Kidney glomerular epithelial cell (primary cell): ENCODE results near the gene CRKL.

Experiments
- DNase-seq: peaks from one replicate; lab custom pipeline; 2025; lab: John Stamatoyannopoulos, UW

CRKL gene

DNA sequence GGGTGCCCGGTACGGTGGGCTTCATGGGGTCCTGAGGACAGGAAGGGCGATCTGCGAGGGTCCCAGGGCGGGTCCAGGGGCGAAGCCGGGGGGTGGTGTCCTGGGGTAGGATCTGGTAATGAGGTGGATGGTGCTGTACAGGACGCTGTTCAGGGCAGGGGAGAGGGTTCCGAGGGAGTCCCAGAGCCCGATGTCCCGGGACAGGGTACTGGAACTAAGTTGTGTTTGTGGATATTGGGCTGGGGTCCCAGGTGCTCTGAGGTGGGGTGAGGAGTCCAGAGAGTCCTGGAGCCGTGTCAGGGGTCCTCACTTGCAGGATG lies 65.3 kb downstream of the CRKL start:
- DNase-seq, result no peak

DNA sequence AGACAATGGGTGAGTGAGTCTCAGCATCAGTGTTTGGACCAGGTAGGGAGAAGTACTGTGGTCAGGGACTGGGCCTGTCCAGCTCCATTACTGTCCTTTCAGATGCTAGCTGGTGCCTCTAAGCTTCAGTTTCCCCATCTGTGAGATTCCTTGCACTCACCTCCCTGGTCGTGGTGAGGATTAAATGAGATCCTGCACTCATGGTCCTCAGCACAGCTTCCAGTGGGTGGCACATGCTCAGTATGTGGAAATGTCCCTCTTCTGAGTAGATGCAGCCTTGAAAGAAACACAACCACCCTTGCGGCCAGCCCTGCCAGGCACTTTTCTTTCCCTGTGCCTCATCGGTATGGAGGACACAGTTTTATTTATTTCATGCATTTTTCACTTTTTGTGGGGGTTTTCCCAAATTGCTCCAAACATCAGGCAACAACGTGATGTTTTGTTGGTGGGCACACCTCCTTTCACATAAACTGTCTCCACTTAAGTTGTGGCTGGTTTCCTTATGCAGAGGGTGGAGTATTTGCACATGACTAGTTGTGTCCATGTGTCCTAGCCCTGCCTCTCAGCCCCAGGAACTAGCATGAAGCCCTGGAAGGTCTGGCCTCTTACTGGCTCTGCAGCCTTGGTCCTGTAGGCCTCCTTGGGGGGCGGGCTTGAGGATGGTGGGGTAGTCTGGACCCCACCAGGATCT lies 66.0 kb downstream of the CRKL start:
- no peak for DNase-seq

- DNase-seq, result no peak
Observed at GRCh38 chr22:20985720-20986119, 68.5 kb downstream of the CRKL start.

DNA sequence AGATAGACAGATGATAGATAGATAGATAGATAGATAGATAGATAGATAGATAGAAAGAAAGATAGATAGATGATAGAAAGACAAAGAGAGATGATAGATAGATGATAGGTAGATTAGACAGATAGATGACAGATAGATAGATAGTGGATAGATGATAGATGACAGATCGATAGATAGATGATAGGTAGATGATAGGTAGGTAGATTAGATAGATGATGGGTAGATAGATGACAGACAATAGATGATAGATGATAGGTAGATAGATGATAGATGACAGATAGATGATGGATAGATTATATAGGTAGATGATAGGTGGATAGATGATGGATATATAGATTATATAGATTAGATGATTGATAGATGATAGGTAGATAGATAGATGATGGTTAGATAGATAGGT lies 69.2 kb downstream of the CRKL start:
- no peak for DNase-seq

DNA sequence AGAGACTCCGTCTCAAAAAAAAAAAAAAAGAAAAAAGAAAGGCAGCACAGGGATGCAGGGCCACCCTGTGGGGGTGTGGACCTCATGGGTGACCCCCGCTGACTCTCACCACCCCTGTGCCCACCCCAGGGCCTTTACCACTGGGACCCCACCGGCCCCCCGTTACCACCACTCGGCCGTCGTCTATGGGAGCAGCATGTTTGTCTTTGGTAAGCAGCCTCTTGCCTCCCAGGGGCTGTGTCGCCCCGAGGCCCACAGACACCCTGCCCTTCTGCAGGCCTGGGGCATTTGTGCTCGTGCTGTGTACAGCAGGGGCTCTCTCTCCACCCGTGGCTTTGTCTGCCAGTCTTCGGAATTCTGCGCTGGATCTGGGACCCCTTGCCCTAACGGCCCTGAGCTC lies 70.2 kb downstream of the CRKL start:
- no peak for DNase-seq

GRCh38 chr22:20988573-20989322 lies 71.5 kb downstream of the CRKL start:
- DNase-seq, result no peak

DNA sequence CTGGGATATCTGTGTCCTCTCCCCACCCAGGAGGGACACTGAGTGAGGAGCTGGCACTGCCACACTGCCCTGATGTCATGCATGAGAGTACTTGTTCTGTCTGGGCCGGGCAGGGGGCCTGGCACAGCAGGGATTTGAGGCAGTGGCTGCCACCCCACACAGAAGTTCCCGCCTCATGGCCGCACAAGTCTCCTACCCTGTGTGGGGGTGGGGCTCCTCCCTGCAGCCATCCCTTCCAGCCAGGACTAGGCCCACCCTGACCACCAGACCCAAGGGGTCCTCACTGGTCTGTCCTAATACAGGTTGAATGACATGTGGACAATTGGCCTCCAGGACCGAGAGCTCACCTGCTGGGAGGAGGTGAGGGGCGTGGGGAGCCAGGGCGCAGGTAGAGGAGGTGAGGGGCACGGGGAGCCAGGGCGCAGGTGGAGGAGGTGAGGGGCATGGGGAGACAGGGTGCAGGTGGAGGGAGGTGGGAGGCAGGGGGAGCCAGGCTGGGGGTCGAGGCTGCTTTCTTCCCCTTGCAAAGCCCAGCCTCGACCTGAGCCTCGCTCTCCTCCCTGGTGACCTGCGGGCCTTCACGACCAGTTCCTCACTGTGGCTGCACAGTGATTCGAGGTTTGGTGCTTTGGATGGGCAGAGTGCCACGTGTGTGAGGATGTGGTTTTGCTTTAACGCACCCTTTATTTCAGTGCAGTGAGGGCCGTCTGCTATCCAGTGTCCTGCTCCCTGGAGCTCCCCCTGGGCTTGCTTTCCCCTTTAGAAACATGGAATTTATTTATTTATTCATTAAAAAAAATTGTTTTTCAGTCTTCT lies 72.3 kb downstream of the CRKL start:
- no peak for DNase-seq

DNA sequence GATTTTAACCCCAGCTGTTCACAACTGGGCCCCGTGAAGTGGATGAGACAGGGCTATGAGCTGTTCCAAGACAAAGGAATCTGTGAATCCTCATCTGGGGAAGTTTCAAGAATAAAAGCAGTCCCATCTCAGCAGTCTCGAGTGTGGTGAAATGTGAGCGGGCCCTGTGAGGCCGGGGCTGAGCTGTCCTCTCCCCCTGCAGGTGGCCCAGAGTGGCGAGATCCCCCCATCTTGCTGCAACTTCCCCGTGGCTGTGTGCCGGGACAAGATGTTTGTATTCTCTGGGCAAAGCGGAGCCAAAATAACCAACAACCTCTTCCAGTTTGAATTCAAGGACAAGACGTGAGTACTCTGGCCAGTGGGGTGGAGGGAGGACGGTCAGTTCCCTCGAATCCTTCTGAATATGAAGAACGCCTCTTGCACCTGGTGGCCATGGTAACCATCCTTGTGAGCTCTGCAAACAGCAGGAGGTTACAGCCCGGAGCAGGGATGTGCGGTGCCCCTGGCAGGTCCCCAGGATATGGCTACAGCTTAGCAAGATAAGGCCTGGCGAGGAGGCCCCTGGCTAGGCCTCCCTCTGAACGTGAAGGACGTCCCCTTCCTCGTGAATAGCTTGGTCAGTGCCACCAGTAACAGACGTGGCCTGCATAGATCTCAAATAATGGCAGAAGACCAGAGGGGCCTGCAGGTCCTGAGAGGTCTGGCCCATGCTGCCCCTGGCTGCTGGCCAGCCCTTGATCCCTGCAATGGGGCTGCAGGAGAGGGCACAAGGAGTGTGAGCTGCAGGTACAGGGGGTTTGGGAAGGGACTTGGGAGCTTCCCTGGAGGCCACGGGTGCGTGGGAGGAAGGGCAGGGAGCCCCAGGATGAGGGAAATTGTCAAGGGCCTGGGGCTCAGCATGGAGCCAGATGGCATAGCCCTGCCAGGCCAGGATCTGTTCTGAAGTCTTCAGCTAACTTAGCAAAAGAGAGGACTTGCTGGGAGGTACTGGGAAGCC lies 73.3 kb downstream of the CRKL start:
- no peak for DNase-seq

DNA sequence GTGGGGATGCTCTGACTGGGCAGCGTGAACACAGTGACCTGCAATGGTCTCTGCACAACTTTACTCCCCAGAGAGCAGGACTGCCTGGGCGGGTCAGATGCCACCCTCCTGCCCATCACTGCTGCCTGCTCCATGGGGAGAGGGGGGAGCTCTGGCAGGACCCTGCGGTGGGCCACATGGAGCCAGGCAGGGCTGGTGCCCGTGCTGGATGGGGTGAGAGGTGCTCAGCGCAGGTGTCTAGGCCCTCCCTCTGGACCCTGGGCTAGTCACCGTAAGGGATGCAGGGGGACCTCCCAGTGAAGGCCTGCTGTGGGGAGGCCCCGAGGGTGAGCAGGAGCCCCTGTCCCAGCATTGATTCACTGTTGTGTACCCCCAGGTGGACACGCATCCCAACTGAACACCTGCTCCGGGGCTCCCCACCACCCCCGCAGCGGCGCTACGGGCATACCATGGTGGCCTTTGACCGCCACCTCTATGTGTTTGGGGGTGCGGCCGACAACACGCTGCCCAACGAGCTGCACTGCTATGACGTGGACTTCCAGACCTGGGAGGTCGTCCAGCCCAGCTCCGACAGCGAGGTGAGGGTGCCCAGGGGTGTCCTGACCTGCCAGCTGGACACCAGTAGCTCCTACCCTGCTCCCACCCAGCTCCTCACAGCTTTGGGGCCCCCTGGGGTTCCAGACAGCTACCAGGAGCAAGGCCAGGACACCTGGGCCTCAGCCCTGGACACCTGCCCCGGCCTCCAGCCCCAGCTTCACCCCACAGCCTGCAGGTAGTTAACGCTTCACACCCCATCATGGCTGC lies 74.2 kb downstream of the CRKL start:
- no peak for DNase-seq

- no peak for DNase-seq
Observed at GRCh38 chr22:20992056-20992442, 74.8 kb downstream of the CRKL start.

DNA sequence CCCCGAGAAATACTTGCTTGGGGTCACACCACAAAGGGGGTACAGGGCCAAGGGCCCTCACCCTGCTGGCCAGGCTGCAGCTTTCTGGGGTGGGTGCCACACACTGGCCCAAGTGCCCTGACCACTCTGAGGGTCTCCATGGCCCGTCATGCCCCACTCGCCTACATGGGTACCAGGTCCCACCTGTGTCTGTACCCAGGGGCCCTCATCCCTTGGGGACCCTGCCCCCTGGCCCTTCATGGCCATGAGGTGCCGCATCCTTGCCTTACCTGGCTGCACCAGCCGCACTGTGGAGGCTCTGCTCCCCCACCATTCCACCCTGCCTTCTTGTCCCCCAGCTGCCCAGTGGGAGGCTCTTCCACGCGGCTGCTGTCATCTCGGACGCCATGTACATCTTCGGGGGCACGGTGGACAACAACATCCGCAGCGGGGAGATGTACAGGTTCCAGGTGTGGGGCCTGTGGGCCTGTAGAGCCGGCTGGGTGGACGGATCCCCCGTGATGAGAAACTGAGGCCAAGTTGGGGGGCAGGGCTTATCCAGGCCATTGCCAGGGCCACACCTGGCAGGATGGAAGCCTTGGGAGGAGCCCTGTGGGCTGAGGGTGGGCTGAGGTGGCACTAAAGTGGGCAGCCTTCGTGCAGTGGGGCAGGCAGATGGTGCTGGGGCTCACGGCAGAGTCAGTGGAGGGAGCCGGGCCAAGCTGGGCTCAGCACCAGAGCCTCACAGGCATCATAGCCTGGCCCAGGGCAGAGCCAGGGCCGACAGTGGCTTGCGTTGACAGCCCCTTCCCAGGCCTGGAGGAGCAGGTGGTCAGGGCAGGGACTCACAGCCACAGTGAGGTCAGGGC lies 75.5 kb downstream of the CRKL start:
- no peak for DNase-seq

DNA sequence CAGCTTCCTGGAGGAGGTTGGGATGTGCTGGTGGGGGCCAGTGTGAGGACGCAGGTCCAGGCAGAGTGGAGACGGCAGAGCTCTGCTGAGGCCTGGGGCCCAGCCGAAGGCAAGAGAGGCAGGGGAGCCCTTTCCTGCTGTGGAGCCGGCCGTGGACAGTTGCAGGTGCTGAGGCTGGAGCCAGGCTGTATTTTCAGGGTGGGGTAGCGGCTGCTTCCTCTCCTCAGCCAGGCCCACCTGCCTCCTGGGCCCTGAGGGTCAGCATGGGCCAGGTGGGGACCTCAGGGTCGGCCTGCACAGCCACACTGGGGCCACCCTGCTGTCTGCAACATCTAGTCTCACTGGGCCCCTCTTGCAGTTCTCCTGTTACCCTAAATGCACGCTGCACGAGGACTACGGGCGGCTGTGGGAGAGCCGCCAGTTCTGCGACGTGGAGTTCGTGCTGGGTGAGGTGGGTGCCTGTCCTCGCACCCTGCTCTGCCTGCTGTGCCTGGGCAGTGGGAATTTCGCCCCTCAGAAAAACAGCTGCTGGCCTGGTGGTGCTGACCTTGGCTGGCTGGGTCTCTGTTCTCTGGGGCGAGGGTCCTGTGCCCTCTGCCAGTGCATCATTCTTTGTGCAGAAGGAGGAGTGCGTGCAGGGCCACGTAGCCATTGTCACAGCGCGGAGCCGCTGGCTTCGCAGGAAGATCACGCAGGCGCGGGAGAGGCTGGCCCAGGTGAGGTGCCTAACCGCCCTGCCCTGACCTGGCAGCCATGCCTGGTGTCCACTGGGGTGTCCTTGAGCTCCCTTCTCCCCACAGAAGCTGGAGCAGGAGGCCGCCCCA lies 76.3 kb downstream of the CRKL start:
- DNase-seq, result no peak

DNA sequence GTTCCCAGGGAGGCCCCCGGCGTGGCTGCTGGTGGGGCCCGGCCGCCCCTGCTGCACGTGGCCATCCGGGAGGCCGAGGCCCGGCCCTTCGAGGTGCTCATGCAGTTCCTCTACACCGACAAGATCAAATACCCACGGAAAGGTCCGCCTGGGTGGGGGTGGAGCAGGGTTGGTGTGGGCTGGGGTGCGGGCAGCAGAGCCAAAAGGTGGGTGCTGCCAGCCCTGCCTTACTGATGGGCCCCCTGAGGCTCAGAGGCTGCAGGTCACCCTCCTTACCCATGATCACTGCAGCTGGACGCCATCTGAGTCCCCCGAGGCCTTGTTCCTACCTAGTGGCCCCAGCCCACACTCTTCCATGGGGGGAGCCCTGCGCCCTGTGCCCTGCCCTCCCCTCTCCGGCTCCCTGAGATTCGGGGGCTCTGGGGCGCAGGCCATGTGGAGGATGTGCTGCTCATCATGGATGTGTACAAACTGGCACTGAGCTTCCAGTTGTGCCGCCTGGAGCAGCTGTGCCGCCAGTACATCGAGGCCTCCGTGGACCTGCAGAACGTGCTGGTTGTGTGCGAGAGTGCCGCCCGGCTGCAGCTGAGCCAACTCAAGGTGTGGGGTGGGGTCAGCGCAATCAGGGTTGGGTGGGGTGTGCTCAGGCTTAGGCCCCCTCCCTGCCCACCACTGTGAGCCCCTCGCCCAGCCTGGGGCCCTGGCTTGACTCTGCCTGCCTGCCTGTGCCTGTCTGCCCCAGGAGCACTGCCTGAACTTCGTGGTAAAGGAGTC lies 77.1 kb downstream of the CRKL start:
- DNase-seq, result no peak

GRCh38 chr22:20994902-20995241 lies 77.7 kb downstream of the CRKL start:
- DNase-seq, result no peak

DNA sequence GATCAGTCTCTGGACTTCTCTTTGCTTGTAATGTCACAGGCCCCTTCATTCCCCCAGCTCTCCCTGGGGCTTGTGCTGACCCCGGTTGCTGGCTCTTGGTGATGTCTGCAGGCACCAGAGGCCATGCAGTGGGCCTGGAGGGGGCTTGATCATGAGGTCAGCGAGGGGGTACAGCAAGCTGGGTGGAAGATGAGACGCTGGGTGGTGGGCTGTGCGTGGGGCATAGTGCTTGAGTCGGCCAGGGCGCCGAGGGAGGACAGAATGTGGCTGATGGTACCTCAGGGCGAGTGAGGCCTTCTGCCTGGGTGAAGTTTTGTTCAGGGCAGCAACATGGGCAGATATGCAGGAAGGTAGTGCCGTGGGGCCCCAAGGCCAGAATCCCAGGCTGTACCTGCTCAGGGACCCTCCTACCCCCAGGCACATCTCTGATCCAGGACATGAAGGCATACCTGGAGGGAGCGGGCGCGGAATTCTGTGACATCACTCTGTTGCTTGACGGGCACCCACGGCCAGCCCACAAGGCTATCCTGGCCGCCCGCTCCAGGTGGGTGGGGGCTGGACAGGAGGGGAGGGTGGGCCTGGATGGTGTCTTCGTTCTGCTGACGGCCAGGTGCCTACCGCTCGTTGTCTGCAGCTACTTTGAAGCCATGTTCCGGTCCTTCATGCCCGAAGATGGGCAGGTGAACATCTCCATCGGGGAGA lies 78.3 kb downstream of the CRKL start:
- DNase-seq, result no peak

DNA sequence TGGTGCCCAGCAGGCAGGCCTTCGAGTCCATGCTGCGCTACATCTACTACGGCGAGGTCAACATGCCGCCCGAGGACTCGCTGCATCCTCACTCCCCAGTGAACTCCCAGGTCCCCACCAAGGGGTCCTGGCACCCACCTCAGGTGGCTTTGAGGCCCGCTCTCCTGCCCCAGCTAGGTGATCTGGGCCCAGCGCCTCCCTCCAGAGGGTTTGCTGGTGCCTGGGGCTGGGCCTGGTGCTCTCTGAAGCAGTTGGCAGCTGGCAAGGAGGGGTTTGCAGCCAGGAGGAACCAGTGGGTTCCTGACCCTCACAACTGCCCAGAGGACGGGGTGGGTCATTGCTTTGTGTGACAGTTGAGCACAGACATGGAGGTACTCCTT lies 78.8 kb downstream of the CRKL start:
- DNase-seq, result no peak

GRCh38 chr22:20996598-20997535 lies 79.7 kb downstream of the CRKL start:
- no peak for DNase-seq
